T-helper 9 cell (primary cell): ENCODE results near the gene AP2A2.
"Not testable (repeated sequence)": the region's sequence is repeated elsewhere in the genome, so short reads cannot be mapped to it uniquely, and the experiment has no call there.

ENCODE experiments used
- DNase-seq: peaks from one replicate; pipeline ENCODE4 v3.0.0-alpha.2; 2020

Gene AP2A2

DNA sequence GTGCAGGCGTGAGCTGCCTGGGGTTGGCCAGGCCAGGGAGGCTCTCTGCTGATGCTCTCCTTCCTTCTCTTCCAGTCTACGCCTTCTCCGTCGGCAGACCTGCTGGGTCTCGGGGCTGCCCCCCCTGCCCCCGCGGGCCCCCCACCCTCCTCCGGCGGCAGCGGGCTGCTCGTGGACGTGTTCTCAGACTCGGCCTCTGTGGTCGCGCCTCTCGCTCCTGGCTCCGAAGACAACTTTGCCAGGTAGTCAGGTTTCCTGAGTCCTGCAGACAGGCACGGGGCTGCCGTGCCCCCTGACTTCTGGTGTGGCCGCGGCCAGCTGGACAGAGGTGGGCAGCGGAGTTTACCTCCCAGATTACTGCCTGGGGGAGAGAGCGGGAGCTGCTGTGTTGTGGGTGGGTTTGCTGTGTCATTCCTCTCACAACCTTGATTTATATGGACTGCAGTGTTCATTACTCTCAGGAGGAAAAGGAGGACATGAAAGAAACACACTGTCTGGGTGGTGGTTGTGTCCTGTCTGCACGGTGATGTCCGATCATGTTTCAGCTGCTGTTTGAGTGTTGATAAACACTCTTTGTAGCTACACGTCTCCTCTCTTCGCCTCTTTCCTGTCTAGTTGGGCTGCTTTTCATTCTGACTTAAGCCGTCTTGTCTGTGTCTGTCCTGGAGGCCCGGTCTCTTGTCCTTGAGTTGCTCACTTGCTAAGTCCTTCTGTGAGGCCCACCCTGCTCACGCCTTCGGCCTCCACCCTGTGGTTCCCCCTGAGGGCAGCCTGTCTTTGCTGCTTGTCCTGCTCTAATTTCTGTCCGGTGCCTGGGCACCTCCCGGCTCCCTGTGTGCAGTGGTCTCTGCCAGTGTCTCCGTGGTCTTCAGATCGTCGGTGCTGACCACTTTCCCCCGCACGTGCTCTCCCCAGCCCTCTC lies 74.9 kb downstream of the AP2A2 start:
- no peak for DNase-seq

DNA sequence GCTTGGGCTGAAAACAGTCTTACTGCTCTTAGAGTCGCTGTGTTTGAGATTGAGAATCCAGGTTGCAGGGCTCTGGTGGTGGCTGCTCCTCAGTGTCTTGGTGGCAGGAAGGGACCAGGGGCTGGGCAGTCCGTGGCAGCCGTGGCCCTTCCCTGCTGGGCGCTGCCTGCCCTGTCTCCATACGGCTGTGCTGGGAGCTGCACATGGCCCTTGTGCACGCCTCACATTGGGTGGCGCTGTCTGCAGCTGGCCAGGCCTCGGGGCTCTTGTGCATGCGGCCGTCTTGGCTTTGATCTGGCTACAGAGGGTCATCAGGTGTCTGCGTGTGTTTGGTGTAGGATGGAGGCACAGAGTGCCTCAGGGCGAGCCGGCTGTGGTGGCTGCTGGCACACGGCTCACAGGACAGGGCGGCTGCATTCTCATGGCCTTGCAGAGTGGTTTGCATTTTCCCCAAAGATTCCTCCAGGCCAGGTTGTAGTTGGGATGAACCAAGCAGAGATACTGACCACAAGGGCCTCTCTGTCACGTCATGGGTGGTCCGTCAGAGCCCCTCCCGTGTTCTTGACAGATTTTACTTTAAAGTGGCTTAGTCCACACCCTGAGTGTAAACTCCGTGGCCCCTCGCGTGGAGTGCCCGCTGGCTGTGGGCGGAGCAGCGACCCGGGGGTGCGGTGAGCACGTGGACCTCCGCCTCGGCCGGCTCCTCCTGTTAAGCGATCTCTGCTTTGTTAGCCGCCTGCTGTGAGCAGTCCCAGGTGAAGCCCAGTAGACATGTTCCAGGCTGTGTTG lies 76.1 kb downstream of the AP2A2 start:
- no peak for DNase-seq

- DNase-seq = no peak
Measured at GRCh38 chr11:1002406-1002984, 76.8 kb downstream of the AP2A2 start.

GRCh38 chr11:1003159-1003558 lies 77.5 kb downstream of the AP2A2 start:
- DNase-seq = no peak

- no peak for DNase-seq
Measured at GRCh38 chr11:1005928-1006327, 80.3 kb downstream of the AP2A2 start.

- DNase-seq = no peak
Measured at GRCh38 chr11:1006762-1007161, 81.1 kb downstream of the AP2A2 start.

GRCh38 chr11:1007279-1007678 lies 81.6 kb downstream of the AP2A2 start:
- DNase-seq = no peak

GRCh38 chr11:1008001-1008802 lies 82.5 kb downstream of the AP2A2 start:
- no peak for DNase-seq

GRCh38 chr11:1008803-1009145 lies 83.1 kb downstream of the AP2A2 start:
- DNase-seq = no peak

- no peak for DNase-seq
Measured at GRCh38 chr11:1009371-1009770, 83.7 kb downstream of the AP2A2 start.

DNA sequence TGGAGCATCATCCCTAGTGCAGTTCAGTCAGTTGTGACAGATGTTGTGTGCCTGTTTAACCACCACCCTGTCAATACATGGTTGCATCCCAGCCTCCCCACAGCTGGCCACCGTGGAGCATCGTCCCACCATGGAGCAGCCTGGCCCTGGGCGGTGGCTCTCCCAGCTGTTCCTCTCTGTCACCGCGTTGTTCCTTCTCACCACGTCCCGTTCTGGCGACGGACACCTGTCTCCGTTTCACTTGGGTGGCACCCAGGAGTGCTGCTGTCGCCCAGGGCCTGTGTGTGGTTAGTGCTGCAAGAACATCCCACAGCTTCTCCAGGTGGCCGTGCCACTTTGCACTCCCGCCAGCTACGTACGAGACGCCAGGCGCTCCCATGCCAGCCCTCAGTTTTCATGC lies 84.3 kb downstream of the AP2A2 start:
- no peak for DNase-seq

GRCh38 chr11:1010551-1011319 lies 85.1 kb downstream of the AP2A2 start:
- no peak for DNase-seq

DNA sequence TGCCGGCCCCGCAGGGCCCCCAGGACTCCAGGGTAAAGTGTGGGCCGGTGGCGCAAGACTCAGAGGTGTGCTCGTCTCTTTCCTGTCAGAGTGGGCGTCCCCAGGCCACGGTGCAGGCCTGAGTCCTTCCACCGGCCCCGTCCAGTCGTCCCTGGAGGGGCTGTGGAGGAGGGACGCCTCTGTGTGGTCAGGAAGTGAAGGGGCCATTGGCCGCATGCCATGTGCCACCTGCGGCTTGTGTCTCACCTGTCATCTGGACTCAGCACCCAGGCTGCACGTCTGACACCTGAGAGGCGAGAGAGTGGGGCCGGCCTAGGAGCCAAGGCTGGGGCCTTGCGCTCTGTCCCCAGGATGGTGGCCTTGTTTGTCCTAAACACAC lies 85.6 kb downstream of the AP2A2 start:
- no peak for DNase-seq

- no peak for DNase-seq
Measured at GRCh38 chr11:1012291-1012690, 86.6 kb downstream of the AP2A2 start.

DNA sequence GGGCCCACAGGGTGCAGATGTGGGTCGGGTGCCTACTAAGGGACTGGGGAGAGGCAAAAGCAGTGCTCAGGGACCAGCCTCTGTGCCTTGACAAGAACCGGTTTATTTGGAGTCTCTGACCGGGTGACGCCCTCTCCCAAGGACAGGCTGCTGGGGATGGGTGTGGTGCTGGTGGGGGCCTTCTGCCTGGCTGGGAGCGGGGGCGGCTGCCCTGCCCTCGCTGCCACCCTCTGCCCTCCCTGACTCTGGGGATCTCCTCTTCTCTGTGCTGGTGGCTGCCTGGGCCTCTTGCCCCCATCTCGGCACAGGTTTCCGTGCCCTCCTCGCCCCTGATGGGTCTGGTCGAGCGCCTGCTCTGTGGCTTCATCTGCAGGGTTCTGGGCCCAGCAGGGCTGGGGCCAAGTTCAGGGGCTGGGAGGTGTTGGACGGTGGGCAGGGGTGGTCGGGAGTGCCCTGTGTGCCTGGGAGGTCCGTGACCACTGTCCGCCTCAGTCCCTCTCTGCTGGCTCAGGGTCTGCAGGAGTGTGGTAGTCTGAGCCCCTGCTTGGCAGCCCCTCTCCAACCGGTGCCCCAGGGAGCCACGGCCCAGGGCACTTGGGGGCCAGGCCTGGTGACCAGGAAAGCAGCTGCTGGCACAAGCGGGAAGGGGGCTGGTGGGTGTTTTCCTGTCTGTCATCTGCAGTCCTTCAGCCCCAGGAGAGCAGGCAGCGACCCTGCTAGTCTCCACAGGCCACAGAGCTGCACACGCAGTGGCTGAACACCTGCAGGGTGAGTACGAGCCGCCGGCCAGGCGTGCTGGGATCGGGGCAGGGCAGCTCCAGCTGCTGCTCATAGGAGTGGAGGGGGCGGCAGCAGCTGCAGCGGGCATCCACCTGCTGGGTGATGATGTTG lies 87.3 kb downstream of the AP2A2 start:
- no peak for DNase-seq

DNA sequence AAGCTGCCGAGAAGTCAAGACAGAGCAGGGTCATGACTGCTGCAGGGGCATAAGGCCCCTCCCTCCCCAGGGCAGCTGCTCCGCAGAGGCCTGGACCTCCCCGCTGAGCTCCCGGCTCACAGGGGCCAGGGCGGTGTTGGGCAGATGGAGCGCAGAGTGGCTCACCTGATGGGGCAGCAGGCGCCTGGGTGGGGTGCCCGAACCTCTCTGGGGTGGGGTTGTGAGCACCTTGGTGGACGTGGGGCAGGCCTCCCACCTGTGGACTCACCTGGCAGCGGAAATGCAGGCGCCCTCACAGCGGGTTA lies 87.9 kb downstream of the AP2A2 start:
- no peak for DNase-seq

DNA sequence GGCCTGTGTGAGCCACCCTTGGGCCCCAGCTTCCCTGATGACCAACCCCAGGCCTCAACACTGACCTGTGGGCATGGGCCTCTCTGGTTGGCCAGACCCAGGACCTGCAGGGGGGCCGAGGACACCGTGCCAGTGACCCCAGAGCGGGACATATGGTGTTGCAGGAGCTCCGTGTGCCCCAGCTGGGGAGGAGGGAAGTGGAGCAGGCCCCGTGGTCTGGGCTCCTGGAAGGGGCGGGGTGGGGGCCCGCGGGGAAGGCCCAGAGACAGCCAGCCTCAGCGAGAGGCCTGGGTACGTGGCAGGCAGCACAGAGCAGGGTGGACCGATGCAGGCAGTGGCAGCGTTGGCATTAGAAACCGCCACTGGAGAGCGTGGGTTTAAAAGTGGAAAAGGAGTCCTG lies 88.6 kb downstream of the AP2A2 start:
- no peak for DNase-seq

GRCh38 chr11:1015064-1015463 lies 89.4 kb downstream of the AP2A2 start:
- DNase-seq = no peak

DNA sequence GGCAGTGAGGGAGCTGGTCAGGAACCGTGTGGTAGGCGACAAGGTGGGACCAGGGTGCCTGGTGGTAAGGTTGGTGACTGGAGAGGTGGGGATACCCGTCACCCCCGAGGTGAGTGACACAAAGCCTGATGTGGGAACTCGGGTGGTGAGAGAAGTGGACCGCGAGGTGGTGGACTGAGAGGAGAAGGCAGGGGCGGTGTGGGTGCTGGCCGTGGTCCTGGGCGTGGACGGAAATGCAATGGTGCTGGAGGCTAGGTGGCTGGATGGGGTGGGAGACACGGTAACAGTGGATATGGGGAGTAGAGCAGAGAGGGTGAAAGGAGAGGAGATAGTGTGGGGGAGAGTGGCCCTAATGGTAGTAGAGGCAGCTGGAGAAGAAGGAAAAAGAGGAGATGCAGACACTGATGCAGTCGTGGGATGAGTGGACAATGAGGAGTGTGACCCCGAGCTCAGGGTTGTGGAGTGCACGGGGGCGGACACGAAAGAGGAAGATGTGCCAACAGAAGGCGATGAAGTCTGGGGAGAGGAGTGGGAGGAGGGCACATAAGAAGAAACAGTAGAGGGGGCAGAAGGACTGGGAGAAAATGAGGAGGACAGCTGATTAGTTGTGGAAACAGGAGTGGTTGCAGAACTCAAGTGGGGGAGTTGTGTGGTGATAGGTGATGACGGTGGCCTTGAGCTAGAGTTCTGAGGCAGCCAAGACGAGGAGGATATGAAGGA lies 90.3 kb downstream of the AP2A2 start:
- DNase-seq = no peak

DNA sequence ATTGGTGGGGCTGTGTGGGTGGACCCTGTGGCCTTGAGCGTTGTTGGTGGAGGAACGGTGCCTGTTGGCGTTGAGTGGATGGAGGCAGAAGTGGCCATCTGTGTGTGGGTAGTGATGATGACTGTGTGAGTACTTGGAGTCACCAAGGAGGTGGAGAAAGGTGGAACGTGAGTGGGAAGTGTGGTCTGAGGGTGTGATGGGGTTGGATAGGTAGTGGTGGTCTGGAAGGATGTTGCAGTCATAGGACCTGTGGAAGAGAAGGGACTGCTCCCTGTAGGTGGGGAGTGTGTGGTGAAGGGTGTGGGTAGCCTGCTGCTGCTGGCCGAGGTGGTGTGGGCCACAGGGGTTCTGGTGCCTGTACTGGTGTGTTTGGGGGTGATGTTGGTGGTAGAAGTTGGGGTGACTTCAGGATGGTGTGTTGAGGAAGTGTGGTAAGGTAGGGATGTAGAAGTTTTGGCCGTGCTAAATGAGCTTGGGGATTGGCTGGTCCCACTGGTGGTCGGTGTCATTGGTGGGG lies 91.0 kb downstream of the AP2A2 start:
- DNase-seq = not testable (repeated sequence)
